Measurements from ENCODE around the gene COL28A1. TPM values are rescaled to one million over a fixed set of nuclear protein-coding genes. Genes with fewer than 3 reads are reported as not detected.
A peak's percentile ranks its signal among the peaks of the same experiment; 100 is the strongest.
"Not testable (repeated sequence)": the region's sequence is repeated elsewhere in the genome, so short reads cannot be mapped to it uniquely, and the experiment has no call there.

Gene COL28A1
- total RNA-seq, 1 donor from 2014 or later: 0.28 TPM

- DNase-seq (ENCODE audit: low read depth, low spot score): no peak
- H3K4me1 Mint-ChIP-seq: peaks cover 24% of the 10 kb centered on the region
- no peak overlapping the region for H3K4me3 Mint-ChIP-seq
- peaks cover 11% of the 10 kb centered on the region for H3K9me3 Mint-ChIP-seq
- TF ChIP-seq CTCF (conservative IDR thresholded peaks at IDR 0.05): no peak
- peaks cover 15% of the 10 kb centered on the region for H3K36me3 Mint-ChIP-seq (ENCODE audit: low read depth)
- H3K27me3 Mint-ChIP-seq (ENCODE audit: low read depth): no peaks in the 10 kb centered on the region
- no peak overlapping the region for H3K27ac Mint-ChIP-seq (ENCODE audit: unreplicated experiment)
Observed at GRCh38 chr7:7565018-7565680, 29.5 kb upstream of the COL28A1 start.

- Mint-ChIP-seq H3K4me1 (peaks cover 20% of the 10 kb centered on the region), H3K27ac (ENCODE audit: unreplicated experiment) (no peak overlapping the region), H3K36me3 (ENCODE audit: low read depth) (peaks cover 14% of the 10 kb centered on the region), H3K27me3 (ENCODE audit: low read depth) (no peaks in the 10 kb centered on the region), H3K9me3 (peaks cover 11% of the 10 kb centered on the region), H3K4me3 (no peak overlapping the region)
- TF ChIP-seq CTCF (conservative IDR thresholded peaks at IDR 0.05): no peak
- DNase-seq (ENCODE audit: low read depth, low spot score): no peak
Observed at GRCh38 chr7:7564323-7564780, 28.7 kb upstream of the COL28A1 start.

- Mint-ChIP-seq H3K36me3 (ENCODE audit: low read depth) (peaks cover 14% of the 10 kb centered on the region), H3K27me3 (ENCODE audit: low read depth) (no peaks in the 10 kb centered on the region), H3K4me3 (no peak overlapping the region), H3K4me1 (peaks cover 15% of the 10 kb centered on the region), H3K27ac (ENCODE audit: unreplicated experiment) (no peak overlapping the region), H3K9me3 (peaks cover 15% of the 10 kb centered on the region)
- no peak for DNase-seq (ENCODE audit: low read depth, low spot score)
- no peak for TF ChIP-seq CTCF (conservative IDR thresholded peaks at IDR 0.05)
Observed at GRCh38 chr7:7563813-7564212, 28.1 kb upstream of the COL28A1 start.

- H3K9me3 Mint-ChIP-seq: peaks cover 21% of the 10 kb centered on the region
- no peak for TF ChIP-seq CTCF (conservative IDR thresholded peaks at IDR 0.05)
- H3K36me3 Mint-ChIP-seq (ENCODE audit: low read depth): peaks cover 18% of the 10 kb centered on the region
- DNase-seq (ENCODE audit: low read depth, low spot score): no peak
- no peaks in the 10 kb centered on the region for H3K27me3 Mint-ChIP-seq (ENCODE audit: low read depth)
- H3K4me3 Mint-ChIP-seq: peak overlapping the region; percentile 17
- peaks cover 9% of the 10 kb centered on the region for H3K4me1 Mint-ChIP-seq
- H3K27ac Mint-ChIP-seq (ENCODE audit: unreplicated experiment): no peak overlapping the region
Observed at GRCh38 chr7:7563269-7563668, 27.6 kb upstream of the COL28A1 start.

- no peak for DNase-seq (ENCODE audit: low read depth, low spot score)
- no peak for TF ChIP-seq CTCF (conservative IDR thresholded peaks at IDR 0.05)
- Mint-ChIP-seq H3K4me1 (peaks cover 4% of the 10 kb centered on the region), H3K27me3 (ENCODE audit: low read depth) (no peaks in the 10 kb centered on the region), H3K4me3 (no peak overlapping the region), H3K9me3 (peaks cover 23% of the 10 kb centered on the region), H3K27ac (ENCODE audit: unreplicated experiment) (no peak overlapping the region), H3K36me3 (ENCODE audit: low read depth) (peaks cover 18% of the 10 kb centered on the region)
Observed at GRCh38 chr7:7562736-7563135, 27.1 kb upstream of the COL28A1 start.

- H3K27me3 Mint-ChIP-seq (ENCODE audit: low read depth); DNase-seq (ENCODE audit: low read depth, low spot score); H3K27ac Mint-ChIP-seq (ENCODE audit: unreplicated experiment); H3K4me1 Mint-ChIP-seq; H3K4me3 Mint-ChIP-seq: not testable (repeated sequence)
- Mint-ChIP-seq H3K36me3 (ENCODE audit: low read depth) (peaks cover 18% of the 10 kb centered on the region), H3K9me3 (peaks cover 23% of the 10 kb centered on the region)
Observed at GRCh38 chr7:7561591-7561990, 25.9 kb upstream of the COL28A1 start.

Measured in neural crest cell (in vitro differentiated cells).